ENCODE results near the gene ACOXL.

DNA sequence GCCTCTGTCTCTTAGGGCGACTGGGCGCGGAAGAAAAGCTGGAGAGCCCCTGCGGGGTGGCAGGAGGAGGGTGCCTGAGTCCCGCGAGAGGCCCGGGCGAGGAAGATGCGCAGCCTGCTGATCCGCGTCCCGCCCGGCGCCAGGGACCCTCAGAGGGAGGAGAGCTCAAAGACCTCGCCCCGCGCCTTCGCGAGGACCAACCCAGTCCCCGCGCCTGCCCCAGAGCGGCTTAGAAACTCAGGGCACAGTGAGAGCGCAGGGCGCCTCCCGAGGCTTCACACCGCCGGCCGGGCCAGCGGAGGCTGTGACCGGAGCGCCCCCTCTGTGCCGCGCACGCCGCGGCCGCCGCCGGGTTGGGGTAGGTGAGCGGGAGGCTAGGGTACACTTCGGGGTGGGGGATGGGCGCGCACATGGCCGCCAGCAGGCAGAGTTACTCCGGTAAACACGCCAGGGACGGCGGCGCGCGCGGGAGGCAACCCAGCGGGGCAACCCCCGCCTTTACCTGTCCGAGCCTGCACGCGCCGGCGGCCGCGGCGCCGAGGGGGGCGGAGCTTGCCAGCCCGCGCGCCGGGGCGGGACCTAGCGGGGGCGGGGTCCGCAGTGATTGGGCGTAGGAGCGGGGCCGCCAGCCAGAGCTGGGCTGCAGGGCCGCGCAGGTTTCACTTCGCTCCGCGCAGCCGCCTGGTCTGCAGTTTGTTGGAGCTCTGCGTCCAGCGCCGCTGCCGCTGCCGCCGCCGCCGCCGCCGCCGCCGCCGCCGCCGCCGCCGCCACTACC is 388.1 kb downstream of the ACOXL start, which contains the start of gene BCL2L11:
- no peak for TF ChIP-seq POLR2AphosphoS5 (IDR thresholded peaks at IDR 0.05)
- TF ChIP-seq, protein P1, sequence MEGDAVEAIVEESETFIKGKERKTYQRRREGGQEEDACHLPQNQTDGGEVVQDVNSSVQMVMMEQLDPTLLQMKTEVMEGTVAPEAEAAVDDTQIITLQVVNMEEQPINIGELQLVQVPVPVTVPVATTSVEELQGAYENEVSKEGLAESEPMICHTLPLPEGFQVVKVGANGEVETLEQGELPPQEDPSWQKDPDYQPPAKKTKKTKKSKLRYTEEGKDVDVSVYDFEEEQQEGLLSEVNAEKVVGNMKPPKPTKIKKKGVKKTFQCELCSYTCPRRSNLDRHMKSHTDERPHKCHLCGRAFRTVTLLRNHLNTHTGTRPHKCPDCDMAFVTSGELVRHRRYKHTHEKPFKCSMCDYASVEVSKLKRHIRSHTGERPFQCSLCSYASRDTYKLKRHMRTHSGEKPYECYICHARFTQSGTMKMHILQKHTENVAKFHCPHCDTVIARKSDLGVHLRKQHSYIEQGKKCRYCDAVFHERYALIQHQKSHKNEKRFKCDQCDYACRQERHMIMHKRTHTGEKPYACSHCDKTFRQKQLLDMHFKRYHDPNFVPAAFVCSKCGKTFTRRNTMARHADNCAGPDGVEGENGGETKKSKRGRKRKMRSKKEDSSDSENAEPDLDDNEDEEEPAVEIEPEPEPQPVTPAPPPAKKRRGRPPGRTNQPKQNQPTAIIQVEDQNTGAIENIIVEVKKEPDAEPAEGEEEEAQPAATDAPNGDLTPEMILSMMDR (IDR thresholded peaks at IDR 0.05): peak in 1 of 2 donors; percentile 11
